Mesenteric fat pad (tissue), 1 donor: ENCODE data around the gene NFRKB. TPM values are rescaled to one million over a fixed set of nuclear protein-coding genes. Genes with fewer than 3 reads are reported as not detected.

Experiments used
- DNase-seq: peaks from one replicate; pipeline ENCODE4 v3.0.0-alpha.2; 2020; ENCODE audit warnings: low spot score
- total RNA-seq: library from RNA; stranded (reverse); fragmentation: NEBNext Ultra II Directional; extraction: Animal tissue kit (Norgen Biotek cat#: 25700); gene quantifications from one replicate; pipeline ENCODE4 v1.2.1, GENCODE V29; 2021
- donor health status: DM: yes; HTN: yes; CAD: no.

The NFRKB gene
- total RNA-seq, 1 donor from 2014 or later: 17.7 TPM

- DNase-seq: no peak
These were observed 48.7 kb downstream of the NFRKB start for GRCh38 chr11:129846508-129847335.

Other genes starting within 250 kb of the NFRKB start
- gene TMEM45B, start 79.7 kb downstream of the NFRKB start, total RNA-seq: 0.87 TPM
- 7.0 TPM for gene PRDM10, start 107.3 kb upstream of the NFRKB start, total RNA-seq
- gene APLP2, start 174.3 kb upstream of the NFRKB start, total RNA-seq: 298 TPM